HG03025 (cell line): ENCODE measurements around the gene MICAL2.

Experiments used
- ATAC-seq: cut with Tn5 transposase; IDR thresholded peaks from one replicate; pipeline ENCODE4 v1.9.1; 2021; ENCODE audit warnings: mild to moderate bottlenecking, moderate library complexity; ENCODE audit not compliant: unreplicated experiment, low FRiP score

The MICAL2 gene

GRCh38 chr11:12219757-12220156 lies 109.4 kb downstream of the MICAL2 start:
- no peak for ATAC-seq

DNA sequence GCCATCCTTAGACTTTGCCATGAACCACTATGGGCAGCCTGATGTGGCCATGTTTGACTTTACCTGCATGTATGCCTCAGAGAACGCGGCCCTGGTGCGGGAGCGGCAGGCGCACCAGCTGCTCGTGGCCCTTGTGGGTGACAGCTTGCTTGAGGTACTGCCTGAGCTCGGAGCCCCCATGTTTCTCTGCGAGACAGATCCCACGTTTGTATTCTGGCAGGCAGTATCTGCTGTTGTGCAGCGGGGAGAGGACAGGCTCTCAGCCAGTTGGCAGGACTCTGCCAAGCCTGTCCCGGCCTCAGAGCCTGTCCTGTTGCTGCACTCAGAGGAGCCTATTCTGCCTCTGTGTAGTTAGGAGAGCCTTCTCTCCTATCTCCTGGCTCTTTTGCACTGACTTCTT lies 109.9 kb downstream of the MICAL2 start:
- ATAC-seq = no peak

- ATAC-seq = no peak
Observed at GRCh38 chr11:12221051-12221535, 110.7 kb downstream of the MICAL2 start.

GRCh38 chr11:12222055-12222792 lies 111.8 kb downstream of the MICAL2 start:
- ATAC-seq = no peak

DNA sequence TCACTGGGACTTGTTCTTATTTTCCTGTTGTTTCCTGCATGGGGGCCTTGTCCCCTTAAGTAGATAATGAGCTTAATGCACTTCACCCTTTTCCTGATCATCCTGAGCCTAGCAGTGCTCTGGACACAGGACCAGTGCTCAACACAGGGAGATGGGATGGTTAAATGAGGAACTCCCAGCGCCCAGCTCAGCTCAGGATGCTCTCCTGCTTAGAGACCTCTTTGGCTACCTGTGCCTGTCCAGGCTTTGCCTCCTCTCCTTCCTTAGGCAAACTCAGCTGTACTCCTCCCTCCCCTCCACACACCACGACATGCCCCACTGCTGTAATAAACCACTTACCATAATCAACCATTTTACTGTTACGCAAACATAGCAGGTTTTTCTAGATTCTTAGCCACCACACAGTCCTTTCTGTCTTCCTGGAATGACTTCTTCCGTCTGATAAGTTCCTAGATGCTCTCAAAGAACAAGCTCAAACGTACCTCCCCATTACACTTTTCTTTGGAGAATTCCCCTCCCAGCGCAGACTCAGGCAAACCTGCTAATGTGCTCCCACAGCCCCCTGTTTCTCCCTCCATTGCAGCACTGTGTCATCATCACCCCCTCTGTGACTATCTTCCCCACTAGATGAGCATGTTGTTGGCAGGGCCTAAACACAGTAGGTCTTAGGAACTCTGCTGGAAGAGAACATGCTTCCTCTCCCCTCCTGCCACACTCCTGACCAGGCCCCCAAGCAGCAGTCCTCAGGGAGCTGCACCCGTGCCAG lies 113.6 kb downstream of the MICAL2 start:
- ATAC-seq = no peak

- no peak for ATAC-seq
Observed at GRCh38 chr11:12224537-12224893, 114.1 kb downstream of the MICAL2 start.

DNA sequence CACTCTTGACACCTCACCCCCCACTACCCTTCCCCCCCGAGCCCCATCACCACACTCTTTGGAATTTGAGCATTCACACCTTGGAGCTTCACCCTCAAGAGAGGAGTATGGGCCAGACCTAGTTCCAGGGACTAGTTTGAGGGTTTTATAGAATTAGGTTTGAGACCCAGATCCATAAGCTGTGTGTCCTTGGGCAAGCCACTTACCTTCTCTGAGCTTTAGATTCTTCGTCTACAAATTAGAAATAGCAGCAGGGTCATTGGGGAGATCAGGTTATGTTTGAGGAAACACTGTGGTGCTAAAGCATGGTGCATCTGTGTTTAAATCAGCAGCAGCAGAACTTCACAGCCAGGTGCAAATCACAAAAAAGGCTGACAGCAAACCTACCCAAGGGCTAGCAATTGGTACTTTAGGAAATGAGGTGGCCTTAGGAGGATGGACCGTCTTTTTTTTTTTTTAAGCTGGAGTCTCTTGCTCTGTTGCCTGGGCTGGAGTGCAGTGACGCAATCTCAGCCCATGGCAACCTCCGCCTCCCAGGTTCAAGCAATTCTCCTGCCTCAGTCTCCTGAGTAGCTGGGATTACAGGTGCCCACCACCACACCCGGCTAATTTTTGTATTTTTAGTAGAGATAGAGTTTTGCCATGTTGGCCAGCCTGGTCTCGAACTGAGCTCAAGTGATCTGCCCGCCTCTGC lies 114.8 kb downstream of the MICAL2 start:
- ATAC-seq = no peak

- no peak for ATAC-seq
Observed at GRCh38 chr11:12226093-12226492, 115.7 kb downstream of the MICAL2 start.

DNA sequence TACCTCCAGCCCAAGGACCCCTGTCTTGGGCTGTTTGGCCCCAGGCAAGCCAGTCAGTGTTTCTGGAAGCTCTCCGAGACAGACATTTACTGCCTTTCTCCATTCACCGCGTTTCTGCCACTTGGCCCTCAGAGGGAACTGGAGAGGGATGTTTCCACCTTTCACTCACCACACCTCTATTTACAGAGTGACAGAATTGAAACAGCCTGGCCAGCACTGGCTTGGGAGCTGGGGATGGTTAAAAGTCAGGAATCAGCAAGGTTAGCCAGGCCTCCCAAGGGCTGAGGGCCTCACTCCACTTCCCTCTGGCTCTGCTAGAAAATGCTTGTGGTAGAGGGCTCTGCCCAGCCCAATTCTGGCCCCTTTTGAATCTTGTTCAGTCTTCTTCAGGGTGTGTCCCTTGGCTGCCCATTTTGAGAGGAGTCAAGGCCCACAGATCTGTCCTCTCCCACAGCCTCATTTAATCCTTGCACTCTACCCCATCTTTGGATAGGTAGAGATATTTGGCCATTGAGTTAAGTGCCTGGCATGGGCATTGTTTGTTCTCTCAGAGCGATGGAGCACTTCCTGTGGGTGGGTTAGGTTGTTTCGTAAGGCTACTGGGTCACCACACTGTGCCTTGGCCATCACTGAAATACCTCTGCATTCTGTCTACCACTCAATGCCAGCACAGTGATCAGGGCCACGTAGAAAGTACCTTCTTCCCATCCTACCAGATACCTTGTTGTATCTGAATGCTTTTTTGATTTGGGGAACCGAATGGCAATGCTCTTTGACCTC lies 119.2 kb downstream of the MICAL2 start:
- no peak for ATAC-seq

DNA sequence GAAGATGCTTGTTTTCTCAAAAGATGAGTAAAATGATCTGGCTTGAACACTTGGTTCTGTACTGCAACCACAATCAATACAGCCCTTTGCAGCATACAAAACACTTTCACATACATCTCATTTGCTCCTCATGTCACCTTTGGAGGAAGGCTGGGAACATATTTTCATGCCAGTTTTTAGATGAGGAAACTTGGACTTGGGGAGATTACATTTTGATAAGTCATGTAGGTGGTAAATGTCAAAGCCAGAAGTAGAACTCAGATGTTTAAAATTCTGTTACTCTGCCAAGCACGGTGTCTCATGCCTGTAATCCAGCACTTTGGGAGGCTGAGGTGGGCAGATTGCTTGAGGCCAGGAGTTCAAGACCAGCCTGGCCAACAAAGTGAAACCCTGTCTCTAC lies 121.8 kb downstream of the MICAL2 start:
- ATAC-seq = no peak

DNA sequence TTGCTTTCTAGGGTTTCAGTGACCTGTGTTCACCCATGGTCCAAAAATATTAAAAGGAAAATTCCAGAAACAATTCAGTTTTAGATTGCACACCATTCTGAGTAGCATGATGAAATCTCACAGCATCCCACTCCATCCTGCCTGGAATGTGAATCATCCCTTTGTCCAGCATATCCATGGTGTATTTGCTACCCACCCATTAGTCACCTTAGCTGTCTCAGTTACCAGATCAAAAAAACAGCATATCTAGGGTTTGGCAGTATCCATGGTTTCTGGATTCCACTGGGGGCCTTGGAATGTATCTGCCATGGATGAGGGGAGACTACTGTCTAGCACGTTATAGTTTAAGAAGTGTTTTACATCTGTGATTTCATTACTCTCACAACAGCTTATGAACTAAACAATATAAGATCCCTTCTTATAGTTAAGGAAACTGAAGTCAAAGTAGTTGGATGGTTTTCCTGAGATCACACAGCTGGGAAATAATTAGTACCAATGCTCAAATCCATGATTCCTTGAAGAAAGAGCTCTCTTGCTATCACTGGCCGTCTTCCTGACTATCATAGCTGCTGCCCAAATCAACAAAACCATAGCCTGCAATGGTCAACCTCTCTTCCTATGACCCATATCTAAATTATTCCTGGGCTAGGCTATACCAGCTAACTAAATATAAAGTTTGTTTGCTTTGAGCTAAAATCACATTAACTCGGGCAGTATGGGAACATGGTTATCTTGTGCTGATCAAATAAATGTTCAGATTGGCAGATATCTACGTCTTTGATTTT lies 122.6 kb downstream of the MICAL2 start:
- no peak for ATAC-seq

DNA sequence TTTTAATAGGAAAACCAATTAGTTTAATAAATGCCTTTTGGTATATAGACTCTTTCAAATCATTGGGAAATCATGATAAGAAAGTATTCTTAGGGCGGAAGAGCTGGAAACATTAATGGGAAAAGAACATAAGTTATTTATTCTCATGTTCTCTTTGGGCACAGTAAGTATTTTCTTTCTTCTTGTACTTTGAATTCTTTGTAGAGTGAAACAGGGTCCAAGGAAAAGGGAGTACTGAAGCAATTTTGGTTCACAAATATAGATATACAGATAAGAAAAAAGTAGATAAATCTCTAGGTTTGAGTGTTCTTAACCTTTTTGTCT lies 123.2 kb downstream of the MICAL2 start:
- ATAC-seq = no peak

- ATAC-seq = no peak
Observed at GRCh38 chr11:12234221-12234620, 123.8 kb downstream of the MICAL2 start.

DNA sequence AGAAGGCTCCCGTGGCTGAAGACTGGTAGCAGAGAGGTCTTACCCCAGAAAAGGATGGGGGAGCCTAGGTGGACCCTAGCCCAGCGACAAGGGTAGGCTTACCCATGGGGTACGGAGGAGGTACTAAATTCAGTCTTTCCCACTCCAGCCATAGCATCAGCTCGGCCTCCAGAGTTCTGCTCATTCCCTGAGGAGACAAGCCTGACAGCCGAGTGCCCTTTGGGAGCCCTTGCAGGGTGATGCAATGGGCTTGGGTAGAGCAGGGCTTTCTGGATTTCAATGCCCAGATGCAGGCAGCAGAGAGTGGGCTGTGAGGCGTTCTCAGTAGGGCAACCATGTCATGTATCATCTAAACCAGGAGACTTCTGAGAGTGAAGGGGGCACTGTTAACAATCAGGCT lies 124.7 kb downstream of the MICAL2 start:
- no peak for ATAC-seq

GRCh38 chr11:12235553-12235946 lies 125.2 kb downstream of the MICAL2 start:
- ATAC-seq = no peak

DNA sequence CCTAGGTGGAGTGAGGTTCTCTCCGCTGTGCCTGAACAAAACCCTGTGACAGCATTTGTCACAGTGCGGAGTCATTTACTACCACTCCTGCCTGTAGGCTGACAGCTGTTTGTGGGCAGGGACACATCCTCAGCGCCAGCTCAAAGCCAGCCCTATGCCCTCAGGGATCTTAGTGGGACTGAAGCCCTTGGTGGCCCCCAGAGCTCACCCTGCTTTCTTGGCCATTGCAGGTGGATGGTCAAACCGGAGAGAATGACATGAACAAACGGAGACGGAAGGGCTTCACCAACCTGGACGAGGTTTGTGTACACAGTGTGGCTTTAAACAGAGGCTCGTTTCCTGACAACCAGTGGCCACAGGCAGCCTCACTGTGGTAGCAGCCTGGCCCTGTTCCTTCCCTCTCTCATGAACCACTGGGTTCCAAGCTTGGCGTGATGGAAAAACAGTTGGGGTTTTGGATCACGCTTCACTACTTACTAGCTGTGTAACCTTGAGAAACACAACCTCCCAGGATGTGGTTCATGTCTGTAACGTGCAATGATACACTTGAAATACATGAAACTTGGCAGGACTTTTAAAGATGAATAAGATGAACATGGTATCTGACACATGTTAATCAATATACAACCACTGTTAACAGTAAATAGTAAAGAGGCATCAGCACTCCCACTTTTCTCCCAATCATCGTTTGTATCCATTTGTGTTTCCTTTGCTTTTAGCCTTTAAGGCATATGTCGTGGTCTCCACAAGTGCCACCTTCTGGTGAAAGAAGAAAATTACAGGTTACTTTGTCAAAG lies 125.8 kb downstream of the MICAL2 start:
- peak; percentile 52 for ATAC-seq

- ATAC-seq = no peak
Observed at GRCh38 chr11:12236744-12237101, 126.3 kb downstream of the MICAL2 start.

GRCh38 chr11:12237381-12237784 lies 127.0 kb downstream of the MICAL2 start:
- no peak for ATAC-seq

- ATAC-seq = no peak
Observed at GRCh38 chr11:12238420-12238819, 128.0 kb downstream of the MICAL2 start.
